ENCODE results near the gene TIGD4. TPM values are rescaled to one million over a fixed set of nuclear protein-coding genes. Genes with fewer than 3 reads are reported as not detected.

TIGD4 gene
- total and polyA plus RNA-seq, 2 of the 8 experiments (the other 6 are each of a cell fraction or from before 2014, with no cell fraction given) = 0.42 to 2.3 TPM

- TF ChIP-seq NANOG (IDR thresholded peaks at IDR 0.05; ENCODE audit: insufficient read depth, low read depth, low read length, poor library complexity, severe bottlenecking) = no peak
- TF ChIP-seq BRCA1 (IDR thresholded peaks at IDR 0.05; ENCODE audit: low read depth, low read length) = no peak
- no peak for TF ChIP-seq USF2 (IDR thresholded peaks at IDR 0.05; ENCODE audit: low read length)
- TF ChIP-seq KDM1A (IDR thresholded peaks at IDR 0.05; ENCODE audit: borderline replicate concordance, low read length) = no peak
- no peak for TF ChIP-seq ASH2L (IDR thresholded peaks at IDR 0.05; ENCODE audit: low read length)
- TF ChIP-seq CBX5 (IDR thresholded peaks at IDR 0.05; ENCODE audit: low read depth, low read length) = no peak
- TF ChIP-seq MAFK (IDR thresholded peaks at IDR 0.05; ENCODE audit: low read depth, low read length) = no peak
These were observed 15.7 kb downstream of the TIGD4 start (continued) for GRCh38 chr4:152763796-152764195.
